Astrocyte of the hippocampus (primary cell): Measurements from ENCODE around the gene FBRSL1.
"Not testable (repeated sequence)": the region's sequence is repeated elsewhere in the genome, so short reads cannot be mapped to it uniquely, and the experiment has no call there.

ENCODE experiments used
- DNase-seq: peaks from one replicate; pipeline ENCODE4 v3.0.0; 2011; ENCODE audit warnings: low read depth, low spot score

The FBRSL1 gene

DNA sequence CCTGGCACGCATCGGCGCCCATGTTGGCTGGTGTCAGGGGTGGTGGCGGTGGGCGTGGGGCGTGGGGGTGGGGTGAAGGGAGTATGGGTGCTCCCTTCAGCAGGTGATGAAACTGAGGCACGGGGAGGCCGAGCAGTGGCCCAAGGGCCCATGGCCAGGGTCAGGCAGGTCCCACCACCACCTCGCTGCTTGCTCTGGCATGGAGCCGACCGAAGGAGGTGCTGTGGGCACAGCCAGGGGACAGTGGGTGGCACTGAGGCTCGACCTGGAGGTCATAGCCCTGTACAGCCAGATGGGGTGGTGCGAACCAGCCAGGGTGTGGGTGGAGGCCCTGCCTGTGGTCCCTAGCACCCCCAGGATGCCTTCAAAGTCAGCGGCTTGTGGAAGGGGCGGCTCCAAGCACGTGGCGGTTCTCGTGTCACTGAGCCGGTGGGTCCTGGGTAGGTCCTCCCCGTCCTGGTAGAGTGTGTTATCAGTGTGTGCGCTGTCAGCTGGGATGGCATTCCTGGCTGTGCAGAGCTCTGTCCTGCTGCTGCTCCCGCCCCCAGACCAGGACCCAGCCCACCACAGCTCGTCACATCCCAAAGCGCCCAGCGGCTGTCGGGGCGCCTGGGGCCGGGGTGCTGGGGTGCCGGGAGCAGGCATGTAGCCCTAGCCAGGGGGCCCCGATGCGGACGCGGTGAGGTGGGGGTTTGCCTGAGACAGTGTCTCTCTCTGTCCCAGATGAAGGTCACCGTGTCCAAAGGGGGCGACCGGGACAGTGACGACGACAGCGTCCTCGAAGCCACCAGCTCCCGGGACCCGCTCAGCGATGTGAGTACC is 35.3 kb downstream of the FBRSL1 start:
- no peak for DNase-seq

DNA sequence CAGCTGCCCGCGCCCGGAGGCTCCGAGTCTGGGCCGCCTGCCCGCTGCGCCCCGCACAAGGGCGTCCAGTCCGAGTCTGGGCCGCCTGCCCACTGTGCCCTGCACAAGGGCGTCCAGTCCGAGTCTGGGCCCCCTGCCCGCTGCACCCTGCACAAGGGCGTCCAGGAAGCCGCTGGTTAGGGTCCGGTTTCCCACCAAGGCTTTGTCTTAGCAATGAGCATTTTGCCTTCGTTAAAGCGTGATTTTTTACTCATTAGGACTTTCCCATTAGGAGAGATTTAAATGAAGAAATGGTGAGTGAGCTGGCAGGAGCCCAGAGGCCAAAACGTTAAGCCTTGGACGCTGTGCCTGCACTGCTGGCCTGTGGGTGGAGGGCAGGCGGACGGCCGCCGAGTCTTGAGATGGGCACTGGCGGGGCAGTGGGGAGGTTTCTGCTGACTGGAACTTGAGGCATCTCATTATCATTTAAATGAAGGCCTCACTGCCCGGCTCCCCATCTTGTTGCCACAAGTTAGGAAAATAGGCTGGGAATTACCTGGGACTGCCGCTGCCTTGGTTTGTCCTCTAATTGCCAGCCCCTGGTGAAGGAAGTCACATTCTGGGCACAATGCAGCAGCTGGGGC is 36.0 kb downstream of the FBRSL1 start:
- peak; percentile 46 for DNase-seq

DNA sequence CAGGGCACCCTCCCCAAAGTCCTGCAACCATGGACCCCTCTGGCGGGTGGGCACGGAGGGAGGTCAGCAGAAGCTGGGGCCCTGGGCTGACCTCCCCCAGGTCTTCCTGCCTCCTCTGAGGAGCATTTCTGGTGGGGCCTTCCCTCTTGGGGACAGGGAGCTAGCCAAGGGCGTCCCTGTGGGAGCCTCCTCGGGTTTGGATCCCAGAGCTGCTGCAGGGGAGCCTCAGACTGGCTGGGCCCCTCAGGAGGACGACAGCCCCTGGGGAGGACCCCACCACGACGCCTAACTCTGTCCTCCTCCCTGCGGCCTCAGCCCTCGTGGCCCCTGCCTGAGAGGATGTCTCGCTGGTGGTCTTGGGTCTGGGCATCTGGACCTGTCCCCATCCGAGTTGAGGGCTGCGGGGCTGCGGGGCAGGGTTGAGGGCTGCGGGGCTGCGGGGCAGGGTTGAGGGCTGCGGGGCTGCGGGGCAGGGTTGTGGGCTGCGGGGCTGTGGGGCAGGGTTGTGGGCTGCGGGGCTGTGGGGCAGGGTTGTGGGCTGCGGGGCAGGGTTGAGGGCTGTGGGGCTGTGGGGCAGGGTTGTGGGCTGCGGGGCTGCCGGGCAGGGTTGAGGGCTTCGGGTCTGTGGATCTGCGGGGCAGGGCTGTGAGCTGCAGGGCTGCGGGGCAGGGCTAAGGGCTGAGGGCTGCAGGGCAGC is 37.4 kb downstream of the FBRSL1 start:
- no peak for DNase-seq

DNA sequence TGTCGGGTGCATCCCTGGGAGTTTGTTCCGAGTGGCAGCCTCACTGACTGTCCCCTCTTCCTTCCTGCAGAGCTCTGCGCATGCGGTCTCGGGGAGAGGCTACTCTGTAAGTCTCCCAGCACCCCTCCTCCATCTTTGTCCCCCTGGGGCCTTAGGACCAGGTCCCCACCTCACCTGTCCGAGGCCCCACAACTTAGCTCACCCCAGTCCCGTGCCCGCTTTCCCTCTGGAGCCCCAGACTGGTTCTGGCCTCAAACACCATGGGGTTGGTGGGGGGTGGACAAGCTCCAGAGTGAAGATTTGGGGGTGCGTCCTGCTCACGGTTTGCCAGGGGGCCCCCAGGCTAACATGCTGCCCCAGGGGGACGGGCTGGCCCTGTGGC is 37.9 kb downstream of the FBRSL1 start:
- no peak for DNase-seq

DNA sequence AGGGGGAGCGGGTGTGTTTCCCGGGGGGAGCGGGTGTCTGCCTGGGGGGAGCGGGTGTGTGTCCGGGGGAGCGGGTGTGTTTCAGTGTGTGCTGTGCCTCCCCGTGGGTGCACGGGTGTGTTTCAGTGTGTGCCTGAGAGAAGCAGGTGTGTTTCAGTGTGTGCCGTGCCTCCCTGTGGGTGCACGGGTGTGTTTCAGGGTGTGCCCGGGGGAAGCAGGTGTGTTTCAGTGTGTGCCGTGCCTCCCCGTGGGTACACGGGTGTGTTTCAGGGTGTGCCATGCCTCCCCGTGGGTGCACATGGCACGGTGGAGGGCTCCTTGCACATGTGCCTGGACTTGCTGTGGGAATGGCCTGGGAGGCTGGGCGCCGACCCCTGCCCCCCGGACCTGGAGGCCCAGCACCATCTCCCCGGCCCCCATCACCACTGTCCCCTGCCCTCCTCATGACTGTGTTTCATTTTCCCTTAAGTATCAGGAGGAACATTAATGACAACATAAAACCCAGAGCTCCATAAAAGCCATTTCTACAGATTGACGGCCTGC is 38.7 kb downstream of the FBRSL1 start:
- no peak for DNase-seq

DNA sequence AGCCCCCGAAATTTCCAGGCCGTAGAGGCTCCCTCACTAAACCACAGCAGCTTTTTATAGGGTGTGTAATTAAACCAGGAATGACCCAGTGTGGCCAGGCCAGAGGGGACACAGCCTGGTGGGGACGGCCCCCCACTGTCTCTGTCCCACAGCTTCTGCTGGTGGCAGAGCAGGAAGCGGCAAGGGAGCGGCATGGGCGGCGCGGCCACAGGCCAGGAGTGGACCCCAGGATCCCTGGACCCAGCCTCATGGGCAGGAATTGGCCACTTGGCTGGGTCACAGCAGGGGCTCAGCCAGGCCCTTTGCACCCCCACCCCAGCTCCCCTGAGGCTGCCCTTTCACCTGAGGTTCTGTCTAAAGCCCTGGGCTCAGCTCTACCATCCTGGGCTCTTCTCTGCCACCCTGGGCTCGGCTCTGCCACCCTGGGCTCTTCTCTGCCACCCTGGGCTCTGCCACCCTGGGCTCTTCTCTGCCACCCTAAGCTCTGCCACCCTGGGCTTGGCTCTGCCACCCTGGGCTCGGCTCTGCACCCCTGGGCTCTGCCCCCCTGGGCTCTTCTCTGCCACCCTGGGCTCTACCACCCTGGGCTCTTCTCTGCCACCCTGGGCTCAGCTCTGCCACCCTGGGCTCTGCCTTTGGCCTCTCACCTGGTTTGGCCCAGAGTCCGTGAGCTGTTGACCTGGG is 39.3 kb downstream of the FBRSL1 start:
- DNase-seq = no peak

DNA sequence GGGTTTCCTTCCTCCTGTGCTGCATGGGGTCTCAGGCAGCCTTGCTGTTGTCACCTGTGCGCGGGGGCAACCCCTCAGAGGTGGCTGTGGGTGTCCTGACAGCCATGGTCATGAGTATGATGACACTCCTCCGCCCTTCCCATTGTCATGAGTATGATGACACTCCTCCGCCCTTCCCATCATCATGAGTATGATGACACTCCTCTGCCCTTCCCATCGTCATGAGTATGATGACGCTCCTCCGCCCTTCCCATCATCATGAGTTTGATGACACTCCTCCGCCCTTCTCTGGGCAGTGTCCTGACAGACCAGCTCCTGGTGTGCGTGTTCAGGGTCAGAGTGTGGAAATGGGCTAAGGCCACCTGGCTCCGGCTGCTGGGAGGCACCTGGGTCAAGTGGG is 40.0 kb downstream of the FBRSL1 start:
- DNase-seq = no peak

DNA sequence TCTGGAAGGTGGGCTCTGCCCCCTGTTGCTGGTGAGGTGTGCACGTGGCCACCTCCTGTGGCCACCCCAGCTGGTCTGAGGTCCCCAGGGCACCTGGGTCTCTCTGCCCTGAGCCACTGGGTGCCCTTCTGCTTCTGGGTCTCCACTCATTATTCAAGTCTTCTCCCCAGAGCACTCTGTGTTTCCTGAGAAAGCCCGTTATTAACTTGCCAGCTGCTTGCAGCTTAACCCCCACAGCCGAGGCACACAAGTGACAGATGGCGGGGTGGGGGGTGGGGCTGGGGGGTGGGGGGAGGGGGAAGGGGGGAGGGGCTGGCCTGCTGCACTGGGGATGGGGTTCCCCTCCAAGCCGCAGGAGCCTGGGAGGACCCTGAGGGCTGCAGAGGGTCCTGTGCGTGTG is 40.5 kb downstream of the FBRSL1 start:
- DNase-seq = no peak

DNA sequence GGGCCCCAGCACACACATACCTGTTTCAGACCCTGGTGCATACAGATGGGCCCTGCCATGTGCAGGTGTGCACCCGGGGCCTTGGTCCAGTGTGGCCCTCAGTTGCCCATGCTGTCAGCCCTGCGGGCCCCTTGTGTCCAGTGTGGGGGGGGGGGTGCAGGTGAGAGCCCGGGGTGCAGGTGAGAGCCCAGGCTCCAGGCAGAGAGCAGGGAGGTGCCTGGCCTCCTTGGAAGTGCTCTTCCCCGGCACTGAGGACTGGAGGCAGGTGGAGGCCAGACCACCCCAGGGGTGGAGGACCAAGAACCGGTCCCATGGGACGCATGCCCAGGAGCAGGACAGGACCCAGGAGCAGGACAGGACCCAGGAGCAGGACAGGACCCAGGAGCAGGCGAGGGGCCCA is 40.9 kb downstream of the FBRSL1 start:
- no peak for DNase-seq

DNA sequence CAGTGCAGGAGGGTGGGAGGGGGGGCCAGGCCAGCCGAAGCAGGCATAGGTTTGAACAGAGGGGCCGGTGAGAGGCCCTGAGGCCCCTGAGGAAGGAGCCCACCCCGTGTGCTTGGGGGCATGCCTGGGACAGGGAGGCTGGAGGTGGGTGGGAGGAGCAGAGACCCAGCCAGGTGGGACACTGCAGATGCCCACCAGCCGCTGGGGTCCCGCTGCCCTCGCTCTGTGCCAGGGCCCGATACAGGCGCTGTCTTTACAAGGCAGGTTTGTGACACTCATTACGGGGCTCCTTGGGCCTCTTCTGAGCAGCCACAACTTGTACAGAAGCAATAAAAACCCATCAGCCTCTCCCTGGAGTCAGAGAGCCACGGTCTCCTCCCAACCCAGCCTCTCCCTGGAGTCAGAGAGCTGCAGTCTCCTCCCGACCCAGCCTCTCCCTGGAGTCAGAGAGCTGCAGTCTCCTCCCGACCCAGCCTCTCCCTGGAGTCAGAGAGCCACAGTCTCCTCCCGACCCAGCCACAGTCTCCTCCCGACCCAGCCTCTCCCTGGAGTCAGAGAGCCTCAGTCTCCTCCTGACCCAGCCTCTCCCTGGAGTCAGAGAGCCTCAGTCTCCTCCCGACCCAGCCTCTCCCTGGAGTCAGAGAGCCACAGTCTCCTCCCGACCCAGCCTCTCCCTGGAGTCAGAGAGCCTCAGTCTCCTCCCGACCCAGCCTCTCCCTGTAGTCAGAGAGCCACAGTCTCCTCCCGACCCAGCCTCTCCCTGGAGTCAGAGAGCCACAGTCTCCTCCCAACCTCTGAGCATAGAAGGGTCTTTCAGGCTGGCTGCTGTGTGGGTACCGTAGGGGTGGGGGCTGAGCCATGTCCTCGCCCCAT is 43.0 kb downstream of the FBRSL1 start:
- not testable (repeated sequence) for DNase-seq

DNA sequence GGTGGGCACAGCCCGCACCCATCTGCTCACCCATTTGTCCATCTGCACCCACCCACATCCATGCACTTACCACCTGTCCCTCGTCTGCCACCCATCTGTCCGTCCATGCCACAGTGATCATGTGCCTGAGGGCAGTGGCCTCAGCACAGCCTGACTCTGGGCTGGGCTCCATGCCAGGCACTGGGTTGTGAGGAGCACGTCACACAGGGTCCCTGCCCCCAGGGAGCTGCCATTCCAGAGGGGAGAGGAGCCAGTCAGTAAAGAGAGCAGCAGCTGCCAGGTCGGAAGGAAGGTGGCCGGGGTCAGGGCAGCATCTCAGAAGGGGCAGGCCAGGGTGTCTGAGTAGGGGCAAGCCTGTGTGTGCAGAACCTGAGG is 43.6 kb downstream of the FBRSL1 start:
- no peak for DNase-seq

DNA sequence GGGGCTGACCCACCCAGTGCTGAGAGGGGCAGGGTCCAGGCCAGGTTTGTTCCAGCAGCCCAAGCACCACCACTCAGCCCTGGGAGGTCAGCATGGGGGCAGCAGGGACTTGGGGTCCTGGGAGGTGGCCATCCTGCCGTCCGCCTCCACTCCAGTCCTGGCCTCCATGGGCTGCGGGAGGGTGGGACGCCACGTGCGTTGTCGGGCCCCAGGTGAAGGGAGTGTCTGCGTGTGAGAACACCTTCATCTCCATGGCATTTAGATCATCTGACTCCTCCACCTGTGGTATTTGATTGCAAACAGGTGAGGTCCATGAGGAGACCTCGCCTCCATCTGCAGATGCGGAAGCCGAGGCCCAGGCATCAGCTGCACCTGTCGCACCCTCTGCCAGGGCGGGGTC is 44.1 kb downstream of the FBRSL1 start:
- DNase-seq = no peak

DNA sequence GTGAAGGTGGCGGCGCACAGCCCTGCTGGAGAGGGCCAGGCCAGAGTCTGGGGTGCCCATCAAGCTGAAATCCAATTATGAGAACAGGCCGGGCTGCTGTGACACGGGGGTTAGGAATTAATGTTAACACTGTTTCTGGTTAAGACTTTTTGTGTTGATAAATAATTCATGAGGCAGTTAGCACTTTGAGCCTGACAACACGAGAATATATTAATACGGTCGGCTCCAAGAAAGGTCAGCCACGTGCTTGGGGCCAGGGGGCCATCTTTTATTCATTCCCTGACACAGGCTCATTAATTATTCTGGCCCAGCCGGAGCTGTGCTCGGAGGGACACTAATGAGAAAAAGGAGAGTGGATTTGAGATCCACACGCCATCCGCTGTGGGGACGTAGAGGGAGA is 45.1 kb downstream of the FBRSL1 start:
- peak; percentile 34 for DNase-seq

DNA sequence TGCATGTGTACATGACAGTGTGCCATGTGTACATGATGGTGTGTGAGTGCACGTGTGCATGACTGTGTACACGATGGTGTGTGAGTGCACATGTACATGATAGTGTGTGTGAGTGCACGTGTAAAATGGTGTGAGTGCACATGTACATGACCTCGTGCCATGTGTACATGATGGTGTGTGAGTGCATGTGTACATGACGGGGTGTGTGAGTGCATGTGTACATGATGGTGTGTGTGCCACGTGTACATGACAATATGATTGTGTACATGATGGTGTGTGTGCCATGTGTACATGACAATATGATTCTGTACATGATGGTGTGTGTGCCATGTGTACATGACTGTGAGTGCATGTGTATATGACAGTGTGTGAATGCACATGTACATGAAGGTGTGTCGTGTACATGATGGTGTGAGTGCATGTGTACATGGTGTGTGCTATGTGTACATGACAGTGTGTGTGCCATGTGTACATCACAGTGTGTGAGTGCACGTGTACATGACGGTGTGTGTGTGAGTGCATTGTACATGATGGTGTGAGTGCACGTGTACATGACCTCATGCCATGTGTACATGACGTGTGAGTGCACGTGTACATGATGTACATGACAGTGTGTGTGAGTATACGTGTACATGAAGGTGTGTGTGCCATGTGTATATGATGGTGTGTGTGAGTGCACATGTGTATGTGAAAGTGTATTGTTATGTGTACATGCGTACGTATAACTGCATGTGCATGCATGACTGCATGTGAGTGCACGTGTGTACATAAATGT is 46.3 kb downstream of the FBRSL1 start:
- DNase-seq = no peak

DNA sequence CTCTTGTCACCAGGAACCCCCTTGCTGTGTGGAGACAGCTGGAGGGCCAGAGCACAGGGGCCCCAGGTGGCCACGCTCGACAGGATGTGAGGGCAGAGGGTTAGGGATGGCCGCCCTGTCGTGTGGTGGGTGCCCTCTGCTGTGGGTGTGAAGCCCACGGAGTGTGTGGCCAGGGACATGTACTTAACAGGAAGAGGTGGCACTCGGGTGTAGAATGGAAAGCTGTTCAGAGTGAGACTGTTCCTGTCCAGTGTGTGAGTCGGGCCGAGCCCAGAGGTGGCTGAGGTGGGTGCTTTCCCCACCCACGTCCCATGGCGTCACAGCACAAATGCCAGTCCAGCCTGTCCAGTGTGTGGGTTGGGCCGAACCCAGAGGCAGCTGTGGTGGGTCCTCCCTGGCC is 47.1 kb downstream of the FBRSL1 start:
- no peak for DNase-seq

DNA sequence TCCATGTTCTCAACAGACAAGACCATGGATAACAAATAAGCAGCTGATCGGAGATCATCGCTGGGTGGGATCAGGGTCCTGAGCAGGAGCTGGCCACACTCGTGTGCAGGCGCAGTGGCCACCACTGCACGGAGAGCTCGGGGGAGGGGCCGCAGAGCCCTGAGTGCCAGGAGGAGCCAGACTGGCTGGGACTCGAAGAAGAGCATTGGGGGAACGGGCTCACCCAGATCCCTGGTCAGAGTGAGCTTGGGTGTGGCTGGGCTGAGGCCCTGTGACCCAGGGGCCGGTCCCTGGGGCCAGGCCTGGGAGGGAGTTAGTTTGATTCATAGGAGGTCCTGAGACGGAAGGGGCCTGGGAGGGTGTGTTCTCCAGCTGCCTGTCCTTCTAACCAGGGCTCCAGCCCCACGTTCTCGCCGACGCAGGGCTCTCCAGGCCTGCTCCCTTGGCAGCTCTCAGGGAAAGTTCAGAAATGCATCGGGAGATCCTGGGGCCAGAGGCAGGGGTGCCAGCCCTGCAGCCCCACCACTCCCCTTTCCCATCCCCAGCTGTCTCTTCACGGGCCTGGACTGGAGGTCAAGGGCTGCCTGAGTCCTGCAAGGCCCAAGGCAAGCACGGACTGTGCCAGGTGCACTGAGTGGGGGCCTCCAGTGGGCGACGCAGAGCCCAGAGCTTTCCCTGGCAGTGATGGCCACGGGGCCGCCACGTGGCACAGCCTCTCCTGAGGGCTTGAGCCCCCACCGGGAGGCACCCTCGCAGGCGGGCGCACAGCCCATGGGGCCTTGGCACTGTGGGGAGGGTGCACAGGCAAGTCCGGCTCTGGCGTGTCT is 48.1 kb downstream of the FBRSL1 start:
- DNase-seq = no peak

DNA sequence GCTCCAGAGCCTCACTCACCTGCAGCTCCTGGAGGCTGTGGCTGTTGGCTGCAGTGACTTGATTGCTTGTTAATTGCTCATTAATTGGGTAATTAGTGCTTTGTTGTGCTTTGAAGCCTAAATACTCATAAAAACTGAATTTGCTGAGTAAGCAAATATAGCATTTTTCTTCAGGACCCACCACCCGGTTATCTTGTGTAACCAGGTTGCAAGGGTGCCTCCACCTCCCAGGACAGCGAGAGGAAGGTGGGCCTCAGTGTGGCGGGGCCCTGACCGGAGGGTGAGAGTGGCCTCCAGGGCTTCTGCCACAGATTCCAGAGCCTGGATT is 48.7 kb downstream of the FBRSL1 start:
- no peak for DNase-seq

DNA sequence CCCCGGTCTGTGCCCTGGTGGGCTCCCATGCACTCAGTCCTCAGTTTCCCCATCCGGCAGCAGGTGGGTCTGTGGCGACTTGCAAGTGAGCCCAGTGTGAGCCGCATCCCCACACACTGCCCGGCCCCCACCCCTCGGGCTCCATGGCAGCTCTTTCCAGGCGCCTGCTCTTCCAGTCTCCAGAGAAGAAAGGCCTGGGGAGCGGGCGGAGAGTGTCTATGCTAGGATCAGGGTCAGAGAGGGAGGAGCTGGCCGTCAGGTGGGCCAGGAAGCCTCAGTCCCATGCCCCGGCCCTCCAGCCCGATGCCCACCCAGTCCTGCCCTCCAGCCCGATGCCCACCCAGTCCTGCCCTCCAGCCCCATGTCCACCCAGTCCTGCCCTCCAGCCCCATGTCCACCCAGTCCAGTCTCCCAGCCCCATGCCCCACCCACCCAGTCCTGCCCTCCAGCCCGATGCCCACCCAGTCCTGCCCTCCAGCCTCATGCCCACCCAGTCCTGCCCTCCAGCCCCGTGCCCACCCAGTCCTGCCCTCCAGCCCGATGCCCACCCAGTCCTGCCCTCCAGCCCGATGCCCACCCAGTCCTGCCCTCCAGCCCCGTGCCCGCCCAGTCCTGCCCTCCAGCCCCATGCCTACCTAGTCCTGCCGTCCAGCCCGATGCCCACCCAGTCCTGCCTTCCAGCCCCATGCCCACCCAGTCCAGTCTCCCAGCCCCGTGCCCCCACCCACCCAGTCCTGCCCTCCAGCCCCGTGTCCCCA is 49.2 kb downstream of the FBRSL1 start:
- no peak for DNase-seq

DNA sequence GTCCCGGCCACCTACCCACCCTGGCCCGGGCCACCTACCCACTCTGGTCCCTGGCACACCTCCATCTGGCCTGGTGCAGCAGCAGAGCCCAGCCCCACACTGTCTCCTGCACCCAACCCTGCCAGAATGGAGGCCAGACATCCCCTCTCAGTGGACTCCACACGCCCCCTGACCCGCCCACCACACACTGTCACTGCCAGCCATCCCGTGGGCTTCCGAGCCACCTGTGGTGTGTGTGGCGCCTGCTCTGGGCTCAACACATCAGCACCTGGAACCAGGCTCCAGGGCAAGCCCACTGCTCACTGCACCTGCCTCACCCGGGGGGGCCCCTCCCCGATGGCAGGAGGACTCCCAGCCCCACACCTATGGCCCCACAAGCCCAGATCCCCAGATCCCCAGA is 50.5 kb downstream of the FBRSL1 start:
- no peak for DNase-seq
